Testis (tissue), 3 donors: Measurements from ENCODE around the gene FAXDC2. TPM values are rescaled to one million over a fixed set of nuclear protein-coding genes. Genes with fewer than 3 reads are reported as not detected.

ENCODE experiments used
- DNase-seq: peaks from one replicate; pipeline ENCODE4 v3.0.0-alpha.2; 2019
- H3K27ac ChIP-seq, 2 donors: fragments of 200-600 bp; sonication (generic); one replicate each; pipeline ENCODE4 v1.5.1; 2019
- H3K27me3 ChIP-seq: fragments of 200-600 bp; sonication (generic); one replicate; pipeline ENCODE4 v1.5.1; 2019
- H3K36me3 ChIP-seq: fragments of 200-600 bp; sonication (generic); one replicate; pipeline ENCODE4 v1.5.1; 2017; ENCODE audit warnings: low read depth; ENCODE audit errors: missing control alignments
- H3K4me1 ChIP-seq: fragments of 200-600 bp; sonication (generic); one replicate; pipeline ENCODE4 v1.5.1; 2019
- H3K4me3 ChIP-seq, 2 donors: fragments of 200-600 bp; sonication (generic); one replicate each; pipeline ENCODE4 v1.5.1; 2017 to 2019
- H3K9me3 ChIP-seq: fragments of 200-600 bp; sonication (generic); one replicate; pipeline ENCODE4 v1.5.1; 2017
- POLR2A ChIP-seq: fragments of 450-650 bp; IDR thresholded peaks from one replicate; pipeline ENCODE4 v1.6.1; 2017; ENCODE audit warnings: antibody characterized with exemption, mild to moderate bottlenecking, moderate library complexity
- WGBS, 2 donors: methylation state at CpG; one replicate each; pipeline ENCODE4 v1.1.5; 2018; 5-methylcytosine and 5-hydroxymethylcytosine counted together
- intact Hi-C: fragments of 100-400 bp; cut with DNase I; formaldehyde crosslinking; loops from one replicate; pipeline ENCODE4 v1.15.1; 2023; ENCODE audit warnings: low total_unique reads
- polyA plus RNA-seq: library from polyadenylated mRNA; stranded (reverse); fragments of 350-450 nt; fragmentation: Illumina TruSeq; extraction: RNeasy Lipid Tissue Mini Kit (QIAGEN cat#74804); gene quantifications from one replicate; pipeline ENCODE4 v1.2.3, GENCODE V29; 2014; ENCODE audit warnings: low read depth, low replicate concordance; ENCODE audit not compliant: insufficient read depth
- total RNA-seq, 2 donors: library from RNA; depleted of rRNA; stranded (reverse); fragments of >200 nt; gene quantifications; one replicate each; pipeline ENCODE4 v1.2.3, GENCODE V29; 2016
- TF ChIP-seq, protein P1 (sequence below), 3 experiments: fragments of 450-650 bp in 2 of 3; fragments of 200-600 bp in 1 of 3; sonication (generic) in 1 of 3; IDR thresholded peaks; one replicate each; pipeline ENCODE4 v1.5.1; 2016 to 2019; ENCODE audit warnings: antibody characterized with exemption in 3 of 3, mild to moderate bottlenecking in 2 of 3, moderate library complexity in 1 of 3

FAXDC2 gene
- total and polyA plus RNA-seq, 3 donors from 2014 or later: 32.5 to 76.8 (median 54.7) TPM

GRCh38 chr5:154849791-154850201 lies 607 bp downstream of the FAXDC2 start:
- no peaks in the 10 kb centered on the region for H3K27me3 ChIP-seq
- no peaks in the 10 kb centered on the region for H3K36me3 ChIP-seq
- H3K9me3 ChIP-seq: no peaks in the 10 kb centered on the region
- TF ChIP-seq POLR2A: no peak
- TF ChIP-seq, protein P1, sequence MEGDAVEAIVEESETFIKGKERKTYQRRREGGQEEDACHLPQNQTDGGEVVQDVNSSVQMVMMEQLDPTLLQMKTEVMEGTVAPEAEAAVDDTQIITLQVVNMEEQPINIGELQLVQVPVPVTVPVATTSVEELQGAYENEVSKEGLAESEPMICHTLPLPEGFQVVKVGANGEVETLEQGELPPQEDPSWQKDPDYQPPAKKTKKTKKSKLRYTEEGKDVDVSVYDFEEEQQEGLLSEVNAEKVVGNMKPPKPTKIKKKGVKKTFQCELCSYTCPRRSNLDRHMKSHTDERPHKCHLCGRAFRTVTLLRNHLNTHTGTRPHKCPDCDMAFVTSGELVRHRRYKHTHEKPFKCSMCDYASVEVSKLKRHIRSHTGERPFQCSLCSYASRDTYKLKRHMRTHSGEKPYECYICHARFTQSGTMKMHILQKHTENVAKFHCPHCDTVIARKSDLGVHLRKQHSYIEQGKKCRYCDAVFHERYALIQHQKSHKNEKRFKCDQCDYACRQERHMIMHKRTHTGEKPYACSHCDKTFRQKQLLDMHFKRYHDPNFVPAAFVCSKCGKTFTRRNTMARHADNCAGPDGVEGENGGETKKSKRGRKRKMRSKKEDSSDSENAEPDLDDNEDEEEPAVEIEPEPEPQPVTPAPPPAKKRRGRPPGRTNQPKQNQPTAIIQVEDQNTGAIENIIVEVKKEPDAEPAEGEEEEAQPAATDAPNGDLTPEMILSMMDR (IDR thresholded peaks at IDR 0.05): no peak
- no peak for DNase-seq
- intact Hi-C loops: no loop called here
- peaks cover 22% of the 10 kb centered on the region for H3K4me1 ChIP-seq
- peak overlapping the region; percentile 62 to 67 for H3K4me3 ChIP-seq
- WGBS, 2 donors: 41 to 55% methylated on average over 2 of the region's 2 CpGs
- peak overlapping the region; percentile 82 to 90 for H3K27ac ChIP-seq

DNA sequence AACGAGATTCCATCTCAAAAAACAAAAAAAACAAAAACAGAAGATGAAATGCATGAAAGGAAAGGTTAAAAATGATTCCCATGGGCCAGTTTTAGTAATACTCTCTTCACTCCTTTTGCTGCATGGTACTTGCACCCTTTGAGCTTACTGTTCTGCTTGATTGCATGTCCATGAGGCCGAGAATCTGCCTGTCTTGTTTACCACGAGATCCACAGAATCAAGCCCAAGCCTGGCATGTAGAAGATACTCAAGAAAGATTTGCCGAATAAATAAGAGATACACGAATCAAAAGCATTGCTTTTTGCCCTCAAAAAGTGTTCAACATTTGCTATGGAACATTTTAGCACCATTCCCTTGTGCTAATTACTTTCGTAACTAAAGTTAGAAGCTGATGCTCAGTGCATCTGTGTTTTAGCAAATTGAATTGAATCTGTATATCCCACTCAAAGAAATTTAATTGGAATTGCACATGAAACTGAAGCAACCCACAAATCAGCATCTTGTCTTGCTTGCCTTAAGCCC lies 1.1 kb downstream of the FAXDC2 start:
- intact Hi-C loops: no loop called here
- peak overlapping the region; percentile 82 to 90 for H3K27ac ChIP-seq
- no peak for TF ChIP-seq POLR2A
- TF ChIP-seq, protein P1 (IDR thresholded peaks at IDR 0.05): no peak
- H3K9me3 ChIP-seq: no peaks in the 10 kb centered on the region
- 55 to 62% methylated on average over 6 of the region's 6 CpGs for WGBS, 2 donors
- peaks cover 22% of the 10 kb centered on the region for H3K4me1 ChIP-seq
- no peaks in the 10 kb centered on the region for H3K36me3 ChIP-seq
- H3K27me3 ChIP-seq: no peaks in the 10 kb centered on the region
- no peak for DNase-seq
- H3K4me3 ChIP-seq: peak overlapping the region in 1 of 2 donors; percentile 67

GRCh38 chr5:154844809-154845208 lies 5.6 kb downstream of the FAXDC2 start:
- Histone ChIP-seq H3K27me3 (no peaks in the 10 kb centered on the region), H3K36me3 (no peaks in the 10 kb centered on the region), H3K27ac (no peak overlapping the region), H3K9me3 (no peaks in the 10 kb centered on the region), H3K4me1 (peaks cover 9% of the 10 kb centered on the region), H3K4me3 (no peak overlapping the region)
- DNase-seq: no peak
- TF ChIP-seq, protein P1 (IDR thresholded peaks at IDR 0.05): no peak
- TF ChIP-seq POLR2A: no peak
- intact Hi-C loops: no loop called here
- WGBS, 2 donors: 68 to 71% methylated on average over 5 of the region's 5 CpGs

DNA sequence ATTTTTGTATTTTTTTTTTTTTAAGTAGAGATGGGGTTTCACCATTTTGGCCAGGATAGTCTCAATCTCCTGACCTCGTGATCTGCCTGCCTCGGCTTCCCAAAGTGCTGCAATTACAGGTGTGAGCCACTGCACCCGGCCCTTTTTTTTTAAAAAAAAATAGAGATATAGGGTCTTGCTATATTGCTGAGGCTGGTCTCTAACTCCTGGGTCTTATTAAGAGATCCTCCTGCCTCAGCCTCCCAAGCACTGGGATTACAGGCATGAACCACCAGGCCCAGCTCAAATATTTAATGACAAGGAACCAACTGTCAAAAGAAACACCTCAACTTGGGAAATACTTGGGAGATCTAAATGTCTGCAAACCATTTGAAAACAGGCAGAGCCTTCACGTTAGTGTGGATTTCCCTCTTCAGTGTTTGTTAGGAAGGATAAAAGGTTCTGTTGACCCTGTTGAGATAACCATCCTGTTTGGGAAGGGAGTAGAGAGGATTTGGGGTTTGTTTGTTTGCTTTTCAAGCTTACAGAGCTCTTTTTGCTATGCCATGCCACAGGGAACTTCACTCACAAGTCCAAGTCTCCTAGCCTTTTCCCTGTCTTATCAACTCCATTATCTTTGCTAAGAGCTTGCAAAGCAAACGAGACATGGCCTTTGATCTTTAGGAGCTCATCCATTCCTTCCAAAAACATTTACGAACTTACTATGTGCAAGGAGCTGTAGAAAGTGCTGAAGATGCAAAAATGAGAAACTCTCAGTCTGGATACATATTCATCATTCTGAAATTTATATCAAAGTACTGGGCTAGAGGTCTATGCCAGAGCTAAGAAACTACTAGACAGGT lies 7.5 kb downstream of the FAXDC2 start:
- Histone ChIP-seq H3K27me3 (no peaks in the 10 kb centered on the region), H3K36me3 (no peaks in the 10 kb centered on the region), H3K4me1 (peaks cover 3% of the 10 kb centered on the region), H3K9me3 (no peaks in the 10 kb centered on the region), H3K4me3 (no peak overlapping the region), H3K27ac (no peak overlapping the region)
- TF ChIP-seq POLR2A: no peak
- TF ChIP-seq, protein P1 (IDR thresholded peaks at IDR 0.05): no peak
- no peak for DNase-seq
- WGBS, 2 donors: 75 to 77% methylated on average over 6 of the region's 6 CpGs
- intact Hi-C loops: no loop called here
